Measurements from ENCODE around the gene CAMTA1. TPM values are rescaled to one million over a fixed set of nuclear protein-coding genes. Genes with fewer than 3 reads are reported as not detected.

CAMTA1 gene
- total RNA-seq, 1 donor from 2014 or later: 77.6 TPM

DNA sequence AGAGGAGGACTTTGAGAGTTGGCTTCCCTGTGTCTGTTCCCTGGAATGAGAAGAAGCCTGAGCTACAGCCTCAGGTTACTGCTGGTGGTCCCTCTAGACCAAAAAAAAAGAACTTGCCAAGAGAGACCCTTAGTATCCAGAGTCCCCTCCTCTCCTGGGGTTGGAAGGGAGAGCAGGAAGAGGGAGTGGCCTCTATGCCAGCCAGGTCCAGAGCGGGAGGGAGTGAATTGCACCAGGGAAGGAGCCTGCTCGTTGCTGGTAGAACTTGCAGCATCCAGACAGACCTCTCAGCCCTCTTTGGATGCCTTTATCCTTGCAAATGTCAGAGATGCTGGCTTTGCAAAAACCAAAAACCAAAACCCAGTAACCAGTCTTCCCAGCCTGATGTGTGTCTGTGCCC lies 494.5 kb downstream of the CAMTA1 start:
- Mint-ChIP-seq H3K27me3 (ENCODE audit: low read depth, unreplicated experiment) (no peaks in the 10 kb centered on the region), H3K27ac (ENCODE audit: unreplicated experiment) (no peak overlapping the region), H3K4me3 (ENCODE audit: unreplicated experiment) (no peak overlapping the region), H3K36me3 (ENCODE audit: low read depth, unreplicated experiment) (no peaks in the 10 kb centered on the region), H3K9me3 (ENCODE audit: unreplicated experiment) (no peaks in the 10 kb centered on the region), H3K4me1 (ENCODE audit: low read depth, unreplicated experiment) (peaks cover 8% of the 10 kb centered on the region)
- no peak overlapping the region for H3K9ac ChIP-seq (ENCODE audit: low read length)
- no peak overlapping the region for H2AFZ ChIP-seq (ENCODE audit: low read depth, low read length)
- H3K4me3 ChIP-seq (ENCODE audit: insufficient read depth, low read depth, low read length): no peak overlapping the region
- no peaks in the 10 kb centered on the region for H3K36me3 ChIP-seq (ENCODE audit: insufficient read depth, low read length)
- no peak overlapping the region for H3K4me2 ChIP-seq (ENCODE audit: low read length)
- FAIRE-seq (no peak), DNase-seq (ENCODE audit: low read depth) (no peak)
- TF ChIP-seq EZH2 (IDR thresholded peaks at IDR 0.05; ENCODE audit: insufficient read depth, low read length): no peak
- TF ChIP-seq, protein P1, sequence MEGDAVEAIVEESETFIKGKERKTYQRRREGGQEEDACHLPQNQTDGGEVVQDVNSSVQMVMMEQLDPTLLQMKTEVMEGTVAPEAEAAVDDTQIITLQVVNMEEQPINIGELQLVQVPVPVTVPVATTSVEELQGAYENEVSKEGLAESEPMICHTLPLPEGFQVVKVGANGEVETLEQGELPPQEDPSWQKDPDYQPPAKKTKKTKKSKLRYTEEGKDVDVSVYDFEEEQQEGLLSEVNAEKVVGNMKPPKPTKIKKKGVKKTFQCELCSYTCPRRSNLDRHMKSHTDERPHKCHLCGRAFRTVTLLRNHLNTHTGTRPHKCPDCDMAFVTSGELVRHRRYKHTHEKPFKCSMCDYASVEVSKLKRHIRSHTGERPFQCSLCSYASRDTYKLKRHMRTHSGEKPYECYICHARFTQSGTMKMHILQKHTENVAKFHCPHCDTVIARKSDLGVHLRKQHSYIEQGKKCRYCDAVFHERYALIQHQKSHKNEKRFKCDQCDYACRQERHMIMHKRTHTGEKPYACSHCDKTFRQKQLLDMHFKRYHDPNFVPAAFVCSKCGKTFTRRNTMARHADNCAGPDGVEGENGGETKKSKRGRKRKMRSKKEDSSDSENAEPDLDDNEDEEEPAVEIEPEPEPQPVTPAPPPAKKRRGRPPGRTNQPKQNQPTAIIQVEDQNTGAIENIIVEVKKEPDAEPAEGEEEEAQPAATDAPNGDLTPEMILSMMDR (IDR thresholded peaks at IDR 0.05; ENCODE audit: insufficient read depth, low read depth, low read length): no peak
- H3K4me1 ChIP-seq (ENCODE audit: insufficient read depth, low read length): peaks cover 17% of the 10 kb centered on the region
- H4K20me1 ChIP-seq (ENCODE audit: insufficient read depth, low read length): no peaks in the 10 kb centered on the region
- H3K79me2 ChIP-seq (ENCODE audit: insufficient read depth, low read length): no peaks in the 10 kb centered on the region
- no peaks in the 10 kb centered on the region for H3K27me3 ChIP-seq (ENCODE audit: insufficient read depth, low read length)
- H3K9me3 ChIP-seq (ENCODE audit: insufficient read depth, low read depth, low read length): no peaks in the 10 kb centered on the region
- no peak overlapping the region for H3K27ac ChIP-seq (ENCODE audit: low read depth, low read length)

DNA sequence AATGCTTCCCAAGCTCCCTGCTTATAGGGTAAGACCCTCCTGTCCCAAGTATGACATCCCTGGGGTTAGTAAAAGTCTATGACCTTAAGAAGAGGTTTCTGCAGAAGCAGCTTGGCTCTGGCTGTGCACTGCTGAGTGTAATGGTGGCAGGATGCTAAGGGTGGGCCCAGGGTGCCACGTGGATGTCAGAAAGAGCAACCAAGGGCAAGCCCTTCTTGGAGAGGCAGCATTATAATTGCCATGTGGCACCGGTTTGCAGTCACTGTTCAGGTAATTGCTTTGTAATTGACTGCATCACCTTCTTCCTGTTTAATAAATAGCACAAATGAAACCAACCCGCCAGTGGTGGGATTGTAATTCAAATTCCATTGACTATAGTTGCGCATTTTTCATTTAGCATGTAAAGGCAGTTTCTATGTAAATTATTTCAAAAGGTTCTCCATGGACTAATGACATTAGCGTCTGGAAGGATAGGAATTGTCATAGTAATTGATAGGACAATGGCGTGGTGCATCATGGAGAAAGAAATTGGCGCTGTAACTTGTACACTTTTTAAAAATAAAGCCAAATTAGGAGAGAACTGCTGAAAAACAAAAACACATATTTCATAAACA lies 495.2 kb downstream of the CAMTA1 start:
- no peaks in the 10 kb centered on the region for H3K79me2 ChIP-seq (ENCODE audit: insufficient read depth, low read length)
- H3K4me1 ChIP-seq (ENCODE audit: insufficient read depth, low read length): peaks cover 23% of the 10 kb centered on the region
- no peaks in the 10 kb centered on the region for H3K9me3 ChIP-seq (ENCODE audit: insufficient read depth, low read depth, low read length)
- no peak for FAIRE-seq
- H3K4me3 ChIP-seq (ENCODE audit: insufficient read depth, low read depth, low read length): no peak overlapping the region
- H3K4me1 Mint-ChIP-seq (ENCODE audit: low read depth, unreplicated experiment): peaks cover 9% of the 10 kb centered on the region
- H2AFZ ChIP-seq (ENCODE audit: low read depth, low read length): no peak overlapping the region
- no peak overlapping the region for H3K4me2 ChIP-seq (ENCODE audit: low read length)
- no peaks in the 10 kb centered on the region for H3K36me3 ChIP-seq (ENCODE audit: insufficient read depth, low read length)
- no peak overlapping the region for H3K9ac ChIP-seq (ENCODE audit: low read length)
- H4K20me1 ChIP-seq (ENCODE audit: insufficient read depth, low read length): no peaks in the 10 kb centered on the region
- no peaks in the 10 kb centered on the region for H3K27me3 Mint-ChIP-seq (ENCODE audit: low read depth, unreplicated experiment)
- DNase-seq (ENCODE audit: low read depth): no peak
- no peaks in the 10 kb centered on the region for H3K36me3 Mint-ChIP-seq (ENCODE audit: low read depth, unreplicated experiment)
- no peak overlapping the region for H3K27ac Mint-ChIP-seq (ENCODE audit: unreplicated experiment)
- no peak for TF ChIP-seq EZH2 (IDR thresholded peaks at IDR 0.05; ENCODE audit: insufficient read depth, low read length)
- TF ChIP-seq, protein P1 (IDR thresholded peaks at IDR 0.05; ENCODE audit: insufficient read depth, low read depth, low read length): no peak
- no peaks in the 10 kb centered on the region for H3K9me3 Mint-ChIP-seq (ENCODE audit: unreplicated experiment)
- no peak overlapping the region for H3K27ac ChIP-seq (ENCODE audit: low read depth, low read length)
- H3K4me3 Mint-ChIP-seq (ENCODE audit: unreplicated experiment): no peak overlapping the region
- no peaks in the 10 kb centered on the region for H3K27me3 ChIP-seq (ENCODE audit: insufficient read depth, low read length)

DNA sequence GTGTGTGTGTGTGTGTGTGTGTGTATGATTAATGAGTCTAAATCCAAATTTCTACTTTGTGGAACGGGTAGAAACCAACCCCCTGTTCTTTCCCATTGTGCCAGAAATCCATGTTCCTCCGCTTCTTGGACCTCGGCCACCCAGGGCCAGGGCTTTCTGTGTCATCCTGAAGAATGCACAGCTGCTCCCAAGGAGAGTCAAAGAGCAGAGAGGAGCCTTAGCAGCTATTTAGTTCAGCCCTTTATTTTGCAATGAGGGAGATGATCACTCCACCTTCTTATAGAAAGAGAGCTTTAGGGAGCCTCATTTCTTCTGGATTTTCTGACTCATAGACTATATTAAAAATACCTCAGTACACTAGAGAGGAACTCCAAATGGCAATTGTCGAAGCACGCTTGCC lies 496.6 kb downstream of the CAMTA1 start:
- peak overlapping the region; percentile 39 for H3K27ac ChIP-seq (ENCODE audit: low read depth, low read length)
- no peak overlapping the region for H3K27ac Mint-ChIP-seq (ENCODE audit: unreplicated experiment)

More for the DNA sequence above, 496.6 kb downstream of the CAMTA1 start:
- DNase-seq (ENCODE audit: low read depth) (peak; percentile 86), FAIRE-seq (no peak)
- Histone ChIP-seq H4K20me1 (ENCODE audit: insufficient read depth, low read length) (no peaks in the 10 kb centered on the region), H3K27me3 (ENCODE audit: insufficient read depth, low read length) (no peaks in the 10 kb centered on the region), H3K4me1 (ENCODE audit: insufficient read depth, low read length) (peaks cover 24% of the 10 kb centered on the region), H2AFZ (ENCODE audit: low read depth, low read length) (no peak overlapping the region), H3K36me3 (ENCODE audit: insufficient read depth, low read length) (no peaks in the 10 kb centered on the region), H3K9me3 (ENCODE audit: insufficient read depth, low read depth, low read length) (no peaks in the 10 kb centered on the region), H3K9ac (ENCODE audit: low read length) (peak overlapping the region; percentile 7), H3K79me2 (ENCODE audit: insufficient read depth, low read length) (no peaks in the 10 kb centered on the region), H3K4me3 (ENCODE audit: insufficient read depth, low read depth, low read length) (no peak overlapping the region), H3K4me2 (ENCODE audit: low read length) (peak overlapping the region; percentile 44)
- Mint-ChIP-seq H3K36me3 (ENCODE audit: low read depth, unreplicated experiment) (peaks cover 2% of the 10 kb centered on the region), H3K27me3 (ENCODE audit: low read depth, unreplicated experiment) (no peaks in the 10 kb centered on the region), H3K4me3 (ENCODE audit: unreplicated experiment) (peak overlapping the region; percentile 58), H3K9me3 (ENCODE audit: unreplicated experiment) (peaks cover 4% of the 10 kb centered on the region), H3K4me1 (ENCODE audit: low read depth, unreplicated experiment) (peaks cover 9% of the 10 kb centered on the region)
- TF ChIP-seq EZH2 (IDR thresholded peaks at IDR 0.05; ENCODE audit: insufficient read depth, low read length): no peak
- TF ChIP-seq, protein P1 (IDR thresholded peaks at IDR 0.05; ENCODE audit: insufficient read depth, low read depth, low read length): no peak

All from astrocyte (in vitro differentiated cells and primary cell).